ENCODE data around the gene ZBTB9.

GRCh38 chr6:33466075-33466735, 11.8 kb downstream of the ZBTB9 start:
- TF ChIP-seq POLR2A (IDR thresholded peaks at IDR 0.05): no peak
- TF ChIP-seq, protein P1, sequence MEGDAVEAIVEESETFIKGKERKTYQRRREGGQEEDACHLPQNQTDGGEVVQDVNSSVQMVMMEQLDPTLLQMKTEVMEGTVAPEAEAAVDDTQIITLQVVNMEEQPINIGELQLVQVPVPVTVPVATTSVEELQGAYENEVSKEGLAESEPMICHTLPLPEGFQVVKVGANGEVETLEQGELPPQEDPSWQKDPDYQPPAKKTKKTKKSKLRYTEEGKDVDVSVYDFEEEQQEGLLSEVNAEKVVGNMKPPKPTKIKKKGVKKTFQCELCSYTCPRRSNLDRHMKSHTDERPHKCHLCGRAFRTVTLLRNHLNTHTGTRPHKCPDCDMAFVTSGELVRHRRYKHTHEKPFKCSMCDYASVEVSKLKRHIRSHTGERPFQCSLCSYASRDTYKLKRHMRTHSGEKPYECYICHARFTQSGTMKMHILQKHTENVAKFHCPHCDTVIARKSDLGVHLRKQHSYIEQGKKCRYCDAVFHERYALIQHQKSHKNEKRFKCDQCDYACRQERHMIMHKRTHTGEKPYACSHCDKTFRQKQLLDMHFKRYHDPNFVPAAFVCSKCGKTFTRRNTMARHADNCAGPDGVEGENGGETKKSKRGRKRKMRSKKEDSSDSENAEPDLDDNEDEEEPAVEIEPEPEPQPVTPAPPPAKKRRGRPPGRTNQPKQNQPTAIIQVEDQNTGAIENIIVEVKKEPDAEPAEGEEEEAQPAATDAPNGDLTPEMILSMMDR (IDR thresholded peaks at IDR 0.05): no peak
- no peak for TF ChIP-seq POLR2AphosphoS5 (IDR thresholded peaks at IDR 0.05)
- no peak for TF ChIP-seq EP300 (IDR thresholded peaks at IDR 0.05)

Data from gastroesophageal sphincter (tissue), 3 donors.